ENCODE data around the gene KDM4B. TPM values are rescaled to one million over a fixed set of nuclear protein-coding genes. Genes with fewer than 3 reads are reported as not detected.

Gene KDM4B
- total RNA-seq, 1 experiment from 2014 or later, result 35.9 TPM

DNA sequence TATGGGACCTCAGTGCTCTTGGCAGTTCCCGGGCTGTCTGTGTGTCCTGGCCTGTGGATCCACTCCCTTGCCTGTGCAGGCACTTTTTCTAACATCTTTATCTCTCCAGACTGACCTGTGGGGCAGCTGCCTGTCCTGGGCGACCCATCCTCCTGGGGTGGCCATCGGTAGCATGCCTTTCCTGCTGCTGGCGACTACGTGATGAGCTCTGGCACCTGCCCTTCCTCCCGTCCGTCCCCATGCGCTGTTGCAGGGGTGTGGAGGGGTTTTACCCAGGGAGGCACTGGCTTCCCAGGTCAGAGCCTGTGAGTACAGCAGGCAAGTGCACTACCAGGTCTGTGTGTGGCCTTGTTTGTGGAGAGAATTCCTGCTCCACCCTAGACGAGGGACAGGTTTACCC lies 93.3 kb downstream of the KDM4B start:
- Histone ChIP-seq H2AFZ (ENCODE audit: low read depth, low read length, poor library complexity, severe bottlenecking) (no peak overlapping the region), H4K20me1 (ENCODE audit: insufficient read depth) (no peaks in the 10 kb centered on the region), H3K9ac (ENCODE audit: low read length) (no peak overlapping the region), H3K4me2 (ENCODE audit: low read length) (no peak overlapping the region), H3K36me3 (ENCODE audit: control insufficient read depth in 1 of 2, insufficient read depth in 2 of 2, low read length in 2 of 2) (no peaks in the 10 kb centered on the region), H3K4me1 (ENCODE audit: control insufficient read depth in 1 of 2, insufficient read depth in 2 of 2, low read length in 2 of 2) (no peaks in the 10 kb centered on the region), H3K4me3 (replicated peaks in 1 of 2; ENCODE audit: low read depth in 1 of 2, low read length in 2 of 2) (no peak overlapping the region), H3K9me3 (ENCODE audit: control insufficient read depth in 1 of 2, insufficient read depth in 1 of 2, low read depth in 1 of 2, low read length in 2 of 2) (no peaks in the 10 kb centered on the region), H3K27ac (ENCODE audit: low read depth, low read length) (no peak overlapping the region), H3K79me2 (ENCODE audit: insufficient read depth, low read length) (no peaks in the 10 kb centered on the region), H3K27me3 (ENCODE audit: insufficient read depth, low read length) (no peaks in the 10 kb centered on the region), H3K9me2 (ENCODE audit: insufficient read depth) (no peaks in the 10 kb centered on the region)
- DNase-seq (ENCODE audit: low read depth, low spot score) (no peak), ATAC-seq (no peak)
- CTCF ChIA-PET, result no interaction called here
- RAD21 ChIA-PET (ENCODE audit: low non-redundant PET in 1 of 2, low total read pairs in 2 of 2, uncharacterized antibody in 2 of 2, unreplicated experiment in 2 of 2), result no interaction called here
- TF ChIP-seq, protein P1, sequence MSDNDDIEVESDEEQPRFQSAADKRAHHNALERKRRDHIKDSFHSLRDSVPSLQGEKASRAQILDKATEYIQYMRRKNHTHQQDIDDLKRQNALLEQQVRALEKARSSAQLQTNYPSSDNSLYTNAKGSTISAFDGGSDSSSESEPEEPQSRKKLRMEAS (IDR thresholded peaks at IDR 0.05), result no peak
- TF ChIP-seq EZH2phosphoT487 (IDR thresholded peaks at IDR 0.05; ENCODE audit: borderline replicate concordance), result no peak
- intact Hi-C loops (cut with micrococcal nuclease), result no loop called here
- POLR2A ChIA-PET, result no interaction called here
- BruUV-seq (replicated peaks), result no TSS peak

DNA sequence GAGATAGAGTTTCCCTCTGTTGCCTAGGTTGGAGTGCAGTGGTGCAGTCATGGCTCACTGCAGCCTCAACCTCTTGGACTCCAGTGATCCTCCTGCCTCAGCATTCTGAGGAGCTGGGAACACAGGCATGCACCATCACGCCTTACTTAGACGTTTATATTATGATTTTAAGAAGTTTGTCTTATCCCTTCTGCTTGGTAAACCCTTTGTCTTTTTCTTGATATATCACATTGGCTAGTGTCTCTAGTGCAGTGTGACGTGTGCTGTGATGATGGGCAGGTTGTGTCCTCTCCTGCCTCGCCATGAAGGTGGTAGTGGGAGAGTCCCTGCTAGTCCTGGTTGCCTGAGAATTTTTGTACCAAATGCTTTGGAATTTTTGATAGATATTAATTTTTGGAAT lies 93.9 kb downstream of the KDM4B start:
- Histone ChIP-seq H3K4me1 (ENCODE audit: control insufficient read depth in 1 of 2, insufficient read depth in 2 of 2, low read length in 2 of 2) (no peaks in the 10 kb centered on the region), H3K9me2 (ENCODE audit: insufficient read depth) (no peaks in the 10 kb centered on the region), H2AFZ (ENCODE audit: low read depth, low read length, poor library complexity, severe bottlenecking) (no peak overlapping the region), H3K4me2 (ENCODE audit: low read length) (no peak overlapping the region), H3K9me3 (ENCODE audit: control insufficient read depth in 1 of 2, insufficient read depth in 1 of 2, low read depth in 1 of 2, low read length in 2 of 2) (no peaks in the 10 kb centered on the region), H3K79me2 (ENCODE audit: insufficient read depth, low read length) (no peaks in the 10 kb centered on the region), H4K20me1 (ENCODE audit: insufficient read depth) (no peaks in the 10 kb centered on the region), H3K27ac (ENCODE audit: low read depth, low read length) (no peak overlapping the region), H3K36me3 (ENCODE audit: control insufficient read depth in 1 of 2, insufficient read depth in 2 of 2, low read length in 2 of 2) (no peaks in the 10 kb centered on the region), H3K27me3 (ENCODE audit: insufficient read depth, low read length) (no peaks in the 10 kb centered on the region), H3K4me3 (replicated peaks in 1 of 2; ENCODE audit: low read depth in 1 of 2, low read length in 2 of 2) (no peak overlapping the region), H3K9ac (ENCODE audit: low read length) (no peak overlapping the region)
- DNase-seq (ENCODE audit: low read depth, low spot score), result no peak
- ATAC-seq, result no peak
- ChIA-PET POLR2A (no interaction called here), CTCF (no interaction called here), RAD21 (ENCODE audit: low non-redundant PET in 1 of 2, low total read pairs in 2 of 2, uncharacterized antibody in 2 of 2, unreplicated experiment in 2 of 2) (no interaction called here)
- no TSS peak for BruUV-seq (replicated peaks)
- intact Hi-C loops (cut with micrococcal nuclease), result no loop called here
- TF ChIP-seq, protein P2, sequence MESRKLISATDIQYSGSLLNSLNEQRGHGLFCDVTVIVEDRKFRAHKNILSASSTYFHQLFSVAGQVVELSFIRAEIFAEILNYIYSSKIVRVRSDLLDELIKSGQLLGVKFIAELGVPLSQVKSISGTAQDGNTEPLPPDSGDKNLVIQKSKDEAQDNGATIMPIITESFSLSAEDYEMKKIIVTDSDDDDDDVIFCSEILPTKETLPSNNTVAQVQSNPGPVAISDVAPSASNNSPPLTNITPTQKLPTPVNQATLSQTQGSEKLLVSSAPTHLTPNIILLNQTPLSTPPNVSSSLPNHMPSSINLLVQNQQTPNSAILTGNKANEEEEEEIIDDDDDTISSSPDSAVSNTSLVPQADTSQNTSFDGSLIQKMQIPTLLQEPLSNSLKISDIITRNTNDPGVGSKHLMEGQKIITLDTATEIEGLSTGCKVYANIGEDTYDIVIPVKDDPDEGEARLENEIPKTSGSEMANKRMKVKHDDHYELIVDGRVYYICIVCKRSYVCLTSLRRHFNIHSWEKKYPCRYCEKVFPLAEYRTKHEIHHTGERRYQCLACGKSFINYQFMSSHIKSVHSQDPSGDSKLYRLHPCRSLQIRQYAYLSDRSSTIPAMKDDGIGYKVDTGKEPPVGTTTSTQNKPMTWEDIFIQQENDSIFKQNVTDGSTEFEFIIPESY (IDR thresholded peaks at IDR 0.05; ENCODE audit: extremely low read depth, insufficient replicate concordance, low read length), result no peak
- TF ChIP-seq SIN3A (IDR thresholded peaks at IDR 0.05; ENCODE audit: low read depth) (no peak), POLR2A (IDR thresholded peaks at IDR 0.05; ENCODE audit: borderline replicate concordance, extremely low read depth, insufficient read depth, insufficient read length) (no peak), CEBPB (IDR thresholded peaks at IDR 0.05; ENCODE audit: low read depth) (no peak), ZFX (IDR thresholded peaks at IDR 0.05) (no peak), CBX3 (IDR thresholded peaks at IDR 0.05; ENCODE audit: low read depth) (no peak), FOSL1 (IDR thresholded peaks at IDR 0.05; ENCODE audit: low read depth) (no peak), EZH2phosphoT487 (IDR thresholded peaks at IDR 0.05; ENCODE audit: borderline replicate concordance) (no peak), YY1 (IDR thresholded peaks at IDR 0.05; ENCODE audit: extremely low read depth, insufficient replicate concordance, low read depth, low read length) (no peak), ELF1 (IDR thresholded peaks at IDR 0.05; ENCODE audit: borderline replicate concordance, low read depth) (no peak)
- TF ChIP-seq, protein P3, sequence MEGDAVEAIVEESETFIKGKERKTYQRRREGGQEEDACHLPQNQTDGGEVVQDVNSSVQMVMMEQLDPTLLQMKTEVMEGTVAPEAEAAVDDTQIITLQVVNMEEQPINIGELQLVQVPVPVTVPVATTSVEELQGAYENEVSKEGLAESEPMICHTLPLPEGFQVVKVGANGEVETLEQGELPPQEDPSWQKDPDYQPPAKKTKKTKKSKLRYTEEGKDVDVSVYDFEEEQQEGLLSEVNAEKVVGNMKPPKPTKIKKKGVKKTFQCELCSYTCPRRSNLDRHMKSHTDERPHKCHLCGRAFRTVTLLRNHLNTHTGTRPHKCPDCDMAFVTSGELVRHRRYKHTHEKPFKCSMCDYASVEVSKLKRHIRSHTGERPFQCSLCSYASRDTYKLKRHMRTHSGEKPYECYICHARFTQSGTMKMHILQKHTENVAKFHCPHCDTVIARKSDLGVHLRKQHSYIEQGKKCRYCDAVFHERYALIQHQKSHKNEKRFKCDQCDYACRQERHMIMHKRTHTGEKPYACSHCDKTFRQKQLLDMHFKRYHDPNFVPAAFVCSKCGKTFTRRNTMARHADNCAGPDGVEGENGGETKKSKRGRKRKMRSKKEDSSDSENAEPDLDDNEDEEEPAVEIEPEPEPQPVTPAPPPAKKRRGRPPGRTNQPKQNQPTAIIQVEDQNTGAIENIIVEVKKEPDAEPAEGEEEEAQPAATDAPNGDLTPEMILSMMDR (IDR thresholded peaks at IDR 0.05 in 2 of 3, conservative IDR thresholded peaks at IDR 0.05 in 1 of 3; ENCODE audit: borderline replicate concordance in 1 of 3, insufficient read depth in 1 of 3, low read depth in 2 of 3, low read length in 2 of 3), result no peak
- TF ChIP-seq, protein P4, sequence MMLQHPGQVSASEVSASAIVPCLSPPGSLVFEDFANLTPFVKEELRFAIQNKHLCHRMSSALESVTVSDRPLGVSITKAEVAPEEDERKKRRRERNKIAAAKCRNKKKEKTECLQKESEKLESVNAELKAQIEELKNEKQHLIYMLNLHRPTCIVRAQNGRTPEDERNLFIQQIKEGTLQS (IDR thresholded peaks at IDR 0.05), result no peak

All from HCT116 (cell line).